Mucosa of descending colon (tissue), 3 donors: ENCODE results near the gene ITGA3. TPM values are rescaled to one million over a fixed set of nuclear protein-coding genes. Genes with fewer than 3 reads are reported as not detected.

Experiments used
- ATAC-seq: fragments of 200-7000 bp; cut with Tn5 transposase; one replicate; pipeline ENCODE4 v1.9.1; 2020; ENCODE audit warnings: mild to moderate bottlenecking, moderate library complexity
- DNase-seq, 3 donors: peaks; one replicate each; pipeline ENCODE4 v3.0.0-alpha.2; 2020
- H3K36me3 ChIP-seq: fragments of 200-600 bp; one replicate; pipeline ENCODE4 v1.8.0; 2021; ENCODE audit warnings: low read depth, mild to moderate bottlenecking
- H3K4me1 ChIP-seq: fragments of 200-600 bp; one replicate; pipeline ENCODE4 v1.8.0; 2021; ENCODE audit warnings: low read depth, mild to moderate bottlenecking
- H3K4me3 ChIP-seq: fragments of 200-600 bp; one replicate; pipeline ENCODE4 v1.8.0; 2021; ENCODE audit warnings: mild to moderate bottlenecking
- H3K9me3 ChIP-seq: fragments of 200-600 bp; one replicate; pipeline ENCODE4 v1.8.0; 2021; ENCODE audit warnings: mild to moderate bottlenecking
- CTCF ChIP-seq: fragments of 200-600 bp; IDR thresholded peaks from one replicate; pipeline ENCODE4 v1.8.0; 2022; ENCODE audit warnings: antibody characterized with exemption, mild to moderate bottlenecking
- intact Hi-C, 2 donors: fragments of 100-400 bp; cut with DNase I in 1 of 2; cut with micrococcal nuclease in 1 of 2; formaldehyde crosslinking; loops; one replicate each; pipeline versions ENCODE4 v1.11.0 to v1.11.1; 2022; cut with DNase I, micrococcal nuclease
- total RNA-seq, 3 donors: library from RNA; stranded (reverse); fragmentation: NEBNext Ultra II Directional in 2 of 3; extraction: Animal tissue kit (Norgen Biotek cat#: 25700) in 2 of 3; gene quantifications; one replicate each; pipeline versions ENCODE4 v1.2.1 to v1.2.4, GENCODE V29; 2021 to 2023
- donor health status: DM: no; HTN: no; CAD: no; lungs with moderate emphysema.
- donor health status: DM: no; HTN: no; CAD: no.
- donor health status: DM: no; HTN: yes; CAD: no.

Gene ITGA3
- total RNA-seq, 3 donors from 2014 or later: 108 to 170 (median 108) TPM

DNA sequence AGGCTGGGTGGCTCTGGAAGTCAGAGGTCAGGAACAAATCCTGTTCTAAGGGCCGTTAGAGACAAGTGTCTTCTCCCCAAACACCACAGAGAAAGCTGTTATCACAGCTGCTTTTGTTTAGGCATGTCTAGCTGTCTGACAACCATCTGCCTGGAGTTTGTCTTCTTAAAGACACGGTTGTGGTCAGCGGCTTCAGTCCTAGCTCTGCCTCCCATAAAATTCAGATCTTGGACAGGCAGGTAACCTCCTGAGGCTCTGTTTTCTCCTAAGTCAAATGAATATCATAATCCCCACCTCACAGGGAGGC, 2.3 kb upstream of the ITGA3 start:
- Histone ChIP-seq H3K36me3 (no peaks in the 10 kb centered on the region), H3K9me3 (no peaks in the 10 kb centered on the region), H3K4me1 (peaks cover 29% of the 10 kb centered on the region), H3K4me3 (no peak overlapping the region)
- intact Hi-C loops: no loop called here
- DNase-seq: no peak
- no peak for TF ChIP-seq CTCF
- no peak for ATAC-seq

DNA sequence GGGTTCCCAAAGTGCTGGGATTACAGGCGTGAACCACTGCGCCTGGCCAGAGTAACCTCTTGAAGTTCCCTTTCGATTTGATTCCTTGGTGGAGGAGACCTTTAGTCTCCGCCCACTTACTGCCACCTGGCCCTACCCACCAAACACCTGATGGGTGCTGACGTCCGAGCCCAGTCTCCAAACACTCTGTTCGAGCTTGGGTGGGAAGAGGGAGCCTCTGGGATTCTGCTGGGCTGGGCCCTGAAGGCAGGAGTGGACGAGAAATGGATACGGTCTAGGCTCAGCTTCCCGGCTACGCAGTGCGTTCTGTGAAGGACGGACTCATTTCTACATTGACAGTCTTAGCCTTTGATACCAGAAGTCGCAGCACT, 870 bp upstream of the ITGA3 start:
- ATAC-seq (peak; percentile 66), DNase-seq (peak; percentile 83 to 86 (median 84))
- H3K4me3 ChIP-seq: peak overlapping the region; percentile 67
- intact Hi-C loops: no loop called here
- no peak for TF ChIP-seq CTCF
- H3K4me1 ChIP-seq: peaks cover 43% of the 10 kb centered on the region
- no peaks in the 10 kb centered on the region for H3K9me3 ChIP-seq
- no peaks in the 10 kb centered on the region for H3K36me3 ChIP-seq

DNA sequence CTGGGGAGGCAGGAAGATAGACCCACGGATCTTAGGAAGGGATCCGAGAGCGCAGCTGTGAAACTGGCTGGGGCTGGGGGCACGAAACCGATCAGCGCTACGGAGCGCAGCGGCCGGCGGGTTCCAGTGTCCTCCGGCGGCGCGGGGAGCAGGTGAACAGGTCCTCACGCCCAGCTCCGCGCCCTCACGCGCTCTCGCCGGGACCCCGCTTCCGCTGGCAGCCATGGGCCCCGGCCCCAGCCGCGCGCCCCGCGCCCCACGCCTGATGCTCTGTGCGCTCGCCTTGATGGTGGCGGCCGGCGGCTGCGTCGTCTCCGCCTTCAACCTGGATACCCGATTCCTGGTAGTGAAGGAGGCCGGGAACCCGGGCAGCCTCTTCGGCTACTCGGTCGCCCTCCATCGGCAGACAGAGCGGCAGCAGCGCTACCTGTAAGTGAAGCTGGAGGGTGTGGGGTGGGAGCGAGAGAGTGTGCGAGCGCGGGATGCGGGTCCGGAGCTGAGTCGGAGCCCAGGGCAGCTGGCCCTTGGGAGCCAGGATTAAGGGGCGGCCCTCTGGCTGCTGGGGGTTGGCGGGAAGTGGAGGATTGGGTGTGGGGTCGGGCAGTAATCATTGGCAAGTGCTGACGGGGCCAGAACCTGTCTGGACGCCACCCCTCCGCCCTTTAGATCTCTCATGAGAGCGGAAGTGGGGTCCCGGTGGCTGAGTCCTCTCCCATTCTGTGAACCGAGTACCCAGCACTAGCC, 479 bp downstream of the ITGA3 start:
- ATAC-seq: peak; percentile 53
- H3K4me1 ChIP-seq: peaks cover 56% of the 10 kb centered on the region

DNA sequence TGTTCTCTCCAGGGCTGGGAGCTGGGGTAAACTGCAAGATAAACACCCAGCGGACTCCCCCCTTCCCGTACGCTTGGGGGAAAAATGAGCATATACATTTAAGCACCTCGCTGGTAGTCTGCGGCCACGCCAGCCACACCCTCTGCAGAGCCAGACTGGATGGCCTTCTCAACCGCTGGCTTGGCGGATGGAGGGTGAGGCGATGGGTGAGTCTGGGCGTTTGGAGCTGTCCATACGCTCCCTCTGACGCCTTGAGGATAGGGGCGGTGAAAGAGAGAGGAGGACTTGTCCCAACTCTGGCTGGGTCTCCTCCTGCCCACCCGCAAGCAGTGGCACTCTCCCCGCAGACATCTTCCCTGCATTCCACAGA, 1.0 kb downstream of the ITGA3 start:
- peak; percentile 69 to 76 (median 69) for DNase-seq
- Histone ChIP-seq H3K9me3 (no peaks in the 10 kb centered on the region), H3K36me3 (no peaks in the 10 kb centered on the region), H3K4me3 (peak overlapping the region; percentile 67), H3K4me1 (peaks cover 62% of the 10 kb centered on the region)
- ATAC-seq: peak; percentile 39
- TF ChIP-seq CTCF: no peak
- intact Hi-C loops: no loop called here

More for the DNA sequence above, 479 bp downstream of the ITGA3 start:
- DNase-seq: peak; percentile 75 to 81 (median 80)
- Histone ChIP-seq H3K4me3 (peak overlapping the region; percentile 67), H3K36me3 (no peaks in the 10 kb centered on the region), H3K9me3 (no peaks in the 10 kb centered on the region)
- no peak for TF ChIP-seq CTCF
- intact Hi-C loops: no loop called here

DNA sequence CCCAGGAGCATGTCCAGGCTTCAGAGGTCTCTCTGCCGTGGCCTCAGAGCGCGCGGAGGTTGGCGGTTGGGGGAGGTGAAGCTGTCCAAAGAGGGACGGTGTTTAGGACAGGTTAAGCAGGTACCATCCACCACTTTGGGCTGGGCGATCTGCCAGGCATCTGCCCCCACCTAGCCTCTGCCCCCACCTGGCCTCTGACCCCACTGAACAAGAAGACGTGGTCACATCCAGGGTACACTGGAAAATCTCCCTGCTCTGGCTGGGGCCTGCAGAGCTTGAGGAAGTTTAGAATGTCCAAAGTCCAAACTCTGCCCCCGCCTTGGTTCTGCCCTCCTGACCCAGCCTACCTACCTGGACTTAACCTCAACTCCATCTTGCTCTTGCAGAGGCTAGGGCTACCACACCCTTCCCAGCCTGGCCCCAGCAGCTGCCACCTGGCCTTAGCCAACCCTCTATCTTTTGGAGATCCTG, 1.6 kb downstream of the ITGA3 start:
- DNase-seq (peak; percentile 71 to 81 (median 74)), ATAC-seq (peak; percentile 56)
- TF ChIP-seq CTCF: no peak
- Histone ChIP-seq H3K4me3 (peak overlapping the region; percentile 67), H3K9me3 (no peaks in the 10 kb centered on the region), H3K36me3 (no peaks in the 10 kb centered on the region), H3K4me1 (peaks cover 68% of the 10 kb centered on the region)
- intact Hi-C loops: no loop called here
